ENCODE measurements around the gene PCDHGB6. TPM values are rescaled to one million over a fixed set of nuclear protein-coding genes. Genes with fewer than 3 reads are reported as not detected.

The PCDHGB6 gene
- total and polyA plus RNA-seq, 2 experiments from 2014 or later: 2.8 to 8.1 TPM

DNA sequence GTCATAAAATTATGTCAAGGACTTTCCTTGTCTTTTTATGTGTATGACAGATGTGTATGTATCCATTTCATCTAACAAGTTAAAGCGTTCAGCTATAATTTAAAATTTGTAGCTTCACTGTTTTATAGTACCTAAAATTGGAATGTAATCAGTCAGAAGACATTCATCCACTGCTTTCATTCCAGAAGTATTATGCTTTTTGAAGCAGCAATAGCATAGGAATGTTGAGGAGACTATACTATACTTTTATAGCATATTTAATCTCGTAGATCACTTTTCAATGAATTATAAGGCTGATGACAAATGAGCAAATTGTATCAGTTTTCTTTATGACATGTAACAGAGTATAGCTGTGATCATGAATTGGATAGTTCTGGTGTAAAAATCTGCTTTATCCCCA, 29.4 kb downstream of the PCDHGB6 start:
- H3K27me3 ChIP-seq (ENCODE audit: insufficient read depth): no peaks in the 10 kb centered on the region
- H3K4me2 ChIP-seq: no peak overlapping the region
- TF ChIP-seq, protein P1, sequence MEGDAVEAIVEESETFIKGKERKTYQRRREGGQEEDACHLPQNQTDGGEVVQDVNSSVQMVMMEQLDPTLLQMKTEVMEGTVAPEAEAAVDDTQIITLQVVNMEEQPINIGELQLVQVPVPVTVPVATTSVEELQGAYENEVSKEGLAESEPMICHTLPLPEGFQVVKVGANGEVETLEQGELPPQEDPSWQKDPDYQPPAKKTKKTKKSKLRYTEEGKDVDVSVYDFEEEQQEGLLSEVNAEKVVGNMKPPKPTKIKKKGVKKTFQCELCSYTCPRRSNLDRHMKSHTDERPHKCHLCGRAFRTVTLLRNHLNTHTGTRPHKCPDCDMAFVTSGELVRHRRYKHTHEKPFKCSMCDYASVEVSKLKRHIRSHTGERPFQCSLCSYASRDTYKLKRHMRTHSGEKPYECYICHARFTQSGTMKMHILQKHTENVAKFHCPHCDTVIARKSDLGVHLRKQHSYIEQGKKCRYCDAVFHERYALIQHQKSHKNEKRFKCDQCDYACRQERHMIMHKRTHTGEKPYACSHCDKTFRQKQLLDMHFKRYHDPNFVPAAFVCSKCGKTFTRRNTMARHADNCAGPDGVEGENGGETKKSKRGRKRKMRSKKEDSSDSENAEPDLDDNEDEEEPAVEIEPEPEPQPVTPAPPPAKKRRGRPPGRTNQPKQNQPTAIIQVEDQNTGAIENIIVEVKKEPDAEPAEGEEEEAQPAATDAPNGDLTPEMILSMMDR (conservative IDR thresholded peaks at IDR 0.05; ENCODE audit: low read depth in 2 of 2): no peak
- TF ChIP-seq EZH2 (IDR thresholded peaks at IDR 0.05; ENCODE audit: low read depth, unreplicated experiment) (no peak), NANOG (IDR thresholded peaks at IDR 0.05; ENCODE audit: borderline replicate concordance) (no peak), CREB1 (CRISPR knock-in tag; IDR thresholded peaks at IDR 0.05; ENCODE audit: low read depth) (no peak), POLR2AphosphoS5 (IDR thresholded peaks at IDR 0.05; ENCODE audit: low read depth) (no peak), EZH2phosphoT487 (IDR thresholded peaks at IDR 0.05; ENCODE audit: unreplicated experiment) (no peak), ZNF114 (CRISPR knock-in tag; IDR thresholded peaks at IDR 0.05) (no peak), STAT1 (IDR thresholded peaks at IDR 0.05; ENCODE audit: unreplicated experiment) (no peak), JUNB (IDR thresholded peaks at IDR 0.05; ENCODE audit: unreplicated experiment) (no peak), ZNF331 (CRISPR knock-in tag; IDR thresholded peaks at IDR 0.05; ENCODE audit: low read depth) (no peak)
- TF ChIP-seq, protein P2, sequence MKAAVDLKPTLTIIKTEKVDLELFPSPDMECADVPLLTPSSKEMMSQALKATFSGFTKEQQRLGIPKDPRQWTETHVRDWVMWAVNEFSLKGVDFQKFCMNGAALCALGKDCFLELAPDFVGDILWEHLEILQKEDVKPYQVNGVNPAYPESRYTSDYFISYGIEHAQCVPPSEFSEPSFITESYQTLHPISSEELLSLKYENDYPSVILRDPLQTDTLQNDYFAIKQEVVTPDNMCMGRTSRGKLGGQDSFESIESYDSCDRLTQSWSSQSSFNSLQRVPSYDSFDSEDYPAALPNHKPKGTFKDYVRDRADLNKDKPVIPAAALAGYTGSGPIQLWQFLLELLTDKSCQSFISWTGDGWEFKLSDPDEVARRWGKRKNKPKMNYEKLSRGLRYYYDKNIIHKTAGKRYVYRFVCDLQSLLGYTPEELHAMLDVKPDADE (IDR thresholded peaks at IDR 0.05): no peak
- TF ChIP-seq, protein P3, sequence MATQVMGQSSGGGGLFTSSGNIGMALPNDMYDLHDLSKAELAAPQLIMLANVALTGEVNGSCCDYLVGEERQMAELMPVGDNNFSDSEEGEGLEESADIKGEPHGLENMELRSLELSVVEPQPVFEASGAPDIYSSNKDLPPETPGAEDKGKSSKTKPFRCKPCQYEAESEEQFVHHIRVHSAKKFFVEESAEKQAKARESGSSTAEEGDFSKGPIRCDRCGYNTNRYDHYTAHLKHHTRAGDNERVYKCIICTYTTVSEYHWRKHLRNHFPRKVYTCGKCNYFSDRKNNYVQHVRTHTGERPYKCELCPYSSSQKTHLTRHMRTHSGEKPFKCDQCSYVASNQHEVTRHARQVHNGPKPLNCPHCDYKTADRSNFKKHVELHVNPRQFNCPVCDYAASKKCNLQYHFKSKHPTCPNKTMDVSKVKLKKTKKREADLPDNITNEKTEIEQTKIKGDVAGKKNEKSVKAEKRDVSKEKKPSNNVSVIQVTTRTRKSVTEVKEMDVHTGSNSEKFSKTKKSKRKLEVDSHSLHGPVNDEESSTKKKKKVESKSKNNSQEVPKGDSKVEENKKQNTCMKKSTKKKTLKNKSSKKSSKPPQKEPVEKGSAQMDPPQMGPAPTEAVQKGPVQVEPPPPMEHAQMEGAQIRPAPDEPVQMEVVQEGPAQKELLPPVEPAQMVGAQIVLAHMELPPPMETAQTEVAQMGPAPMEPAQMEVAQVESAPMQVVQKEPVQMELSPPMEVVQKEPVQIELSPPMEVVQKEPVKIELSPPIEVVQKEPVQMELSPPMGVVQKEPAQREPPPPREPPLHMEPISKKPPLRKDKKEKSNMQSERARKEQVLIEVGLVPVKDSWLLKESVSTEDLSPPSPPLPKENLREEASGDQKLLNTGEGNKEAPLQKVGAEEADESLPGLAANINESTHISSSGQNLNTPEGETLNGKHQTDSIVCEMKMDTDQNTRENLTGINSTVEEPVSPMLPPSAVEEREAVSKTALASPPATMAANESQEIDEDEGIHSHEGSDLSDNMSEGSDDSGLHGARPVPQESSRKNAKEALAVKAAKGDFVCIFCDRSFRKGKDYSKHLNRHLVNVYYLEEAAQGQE (IDR thresholded peaks at IDR 0.05; ENCODE audit: unreplicated experiment): no peak
- TF ChIP-seq, protein P4, sequence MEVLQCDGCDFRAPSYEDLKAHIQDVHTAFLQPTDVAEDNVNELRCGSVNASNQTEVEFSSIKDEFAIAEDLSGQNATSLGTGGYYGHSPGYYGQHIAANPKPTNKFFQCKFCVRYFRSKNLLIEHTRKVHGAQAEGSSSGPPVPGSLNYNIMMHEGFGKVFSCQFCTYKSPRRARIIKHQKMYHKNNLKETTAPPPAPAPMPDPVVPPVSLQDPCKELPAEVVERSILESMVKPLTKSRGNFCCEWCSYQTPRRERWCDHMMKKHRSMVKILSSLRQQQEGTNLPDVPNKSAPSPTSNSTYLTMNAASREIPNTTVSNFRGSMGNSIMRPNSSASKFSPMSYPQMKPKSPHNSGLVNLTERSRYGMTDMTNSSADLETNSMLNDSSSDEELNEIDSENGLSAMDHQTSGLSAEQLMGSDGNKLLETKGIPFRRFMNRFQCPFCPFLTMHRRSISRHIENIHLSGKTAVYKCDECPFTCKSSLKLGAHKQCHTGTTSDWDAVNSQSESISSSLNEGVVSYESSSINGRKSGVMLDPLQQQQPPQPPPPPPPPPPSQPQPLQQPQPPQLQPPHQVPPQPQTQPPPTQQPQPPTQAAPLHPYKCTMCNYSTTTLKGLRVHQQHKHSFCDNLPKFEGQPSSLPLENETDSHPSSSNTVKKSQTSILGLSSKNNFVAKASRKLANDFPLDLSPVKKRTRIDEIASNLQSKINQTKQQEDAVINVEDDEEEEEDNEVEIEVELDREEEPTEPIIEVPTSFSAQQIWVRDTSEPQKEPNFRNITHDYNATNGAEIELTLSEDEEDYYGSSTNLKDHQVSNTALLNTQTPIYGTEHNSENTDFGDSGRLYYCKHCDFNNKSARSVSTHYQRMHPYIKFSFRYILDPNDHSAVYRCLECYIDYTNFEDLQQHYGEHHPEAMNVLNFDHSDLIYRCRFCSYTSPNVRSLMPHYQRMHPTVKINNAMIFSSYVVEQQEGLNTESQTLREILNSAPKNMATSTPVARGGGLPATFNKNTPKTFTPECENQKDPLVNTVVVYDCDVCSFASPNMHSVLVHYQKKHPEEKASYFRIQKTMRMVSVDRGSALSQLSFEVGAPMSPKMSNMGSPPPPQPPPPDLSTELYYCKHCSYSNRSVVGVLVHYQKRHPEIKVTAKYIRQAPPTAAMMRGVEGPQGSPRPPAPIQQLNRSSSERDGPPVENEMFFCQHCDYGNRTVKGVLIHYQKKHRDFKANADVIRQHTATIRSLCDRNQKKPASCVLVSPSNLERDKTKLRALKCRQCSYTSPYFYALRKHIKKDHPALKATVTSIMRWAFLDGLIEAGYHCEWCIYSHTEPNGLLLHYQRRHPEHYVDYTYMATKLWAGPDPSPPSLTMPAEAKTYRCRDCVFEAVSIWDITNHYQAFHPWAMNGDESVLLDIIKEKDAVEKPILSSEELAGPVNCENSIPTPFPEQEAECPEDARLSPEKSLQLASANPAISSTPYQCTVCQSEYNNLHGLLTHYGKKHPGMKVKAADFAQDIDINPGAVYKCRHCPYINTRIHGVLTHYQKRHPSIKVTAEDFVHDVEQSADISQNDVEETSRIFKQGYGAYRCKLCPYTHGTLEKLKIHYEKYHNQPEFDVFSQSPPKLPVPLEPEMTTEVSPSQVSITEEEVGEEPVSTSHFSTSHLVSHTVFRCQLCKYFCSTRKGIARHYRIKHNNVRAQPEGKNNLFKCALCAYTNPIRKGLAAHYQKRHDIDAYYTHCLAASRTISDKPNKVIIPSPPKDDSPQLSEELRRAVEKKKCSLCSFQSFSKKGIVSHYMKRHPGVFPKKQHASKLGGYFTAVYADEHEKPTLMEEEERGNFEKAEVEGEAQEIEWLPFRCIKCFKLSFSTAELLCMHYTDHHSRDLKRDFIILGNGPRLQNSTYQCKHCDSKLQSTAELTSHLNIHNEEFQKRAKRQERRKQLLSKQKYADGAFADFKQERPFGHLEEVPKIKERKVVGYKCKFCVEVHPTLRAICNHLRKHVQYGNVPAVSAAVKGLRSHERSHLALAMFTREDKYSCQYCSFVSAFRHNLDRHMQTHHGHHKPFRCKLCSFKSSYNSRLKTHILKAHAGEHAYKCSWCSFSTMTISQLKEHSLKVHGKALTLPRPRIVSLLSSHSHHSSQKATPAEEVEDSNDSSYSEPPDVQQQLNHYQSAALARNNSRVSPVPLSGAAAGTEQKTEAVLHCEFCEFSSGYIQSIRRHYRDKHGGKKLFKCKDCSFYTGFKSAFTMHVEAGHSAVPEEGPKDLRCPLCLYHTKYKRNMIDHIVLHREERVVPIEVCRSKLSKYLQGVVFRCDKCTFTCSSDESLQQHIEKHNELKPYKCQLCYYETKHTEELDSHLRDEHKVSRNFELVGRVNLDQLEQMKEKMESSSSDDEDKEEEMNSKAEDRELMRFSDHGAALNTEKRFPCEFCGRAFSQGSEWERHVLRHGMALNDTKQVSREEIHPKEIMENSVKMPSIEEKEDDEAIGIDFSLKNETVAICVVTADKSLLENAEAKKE (CRISPR knock-in tag; IDR thresholded peaks at IDR 0.05): no peak
- DNase-seq (ENCODE audit: low spot score) (no peak), ATAC-seq (no peak)
- H3F3A ChIP-seq (replicated peaks; ENCODE audit: low read depth): no peaks in the 10 kb centered on the region
- Mint-ChIP-seq H3K27ac (no peak overlapping the region), H3K4me3 (no peak overlapping the region), H3K36me3 (ENCODE audit: low read depth) (peaks cover 30% of the 10 kb centered on the region), H3K27me3 (ENCODE audit: insufficient read depth, low read depth, poor library complexity) (no peaks in the 10 kb centered on the region), H3K9me3 (peaks cover 33% of the 10 kb centered on the region), H3K4me1 (peaks cover 9% of the 10 kb centered on the region)
- no peak overlapping the region for H3K27ac ChIP-seq (ENCODE audit: low read depth)
- H4K20me1 ChIP-seq (replicated peaks; ENCODE audit: insufficient read depth): no peaks in the 10 kb centered on the region; the same call in 1 of the 2 replicates
- peaks cover 10% of the 10 kb centered on the region for H3K4me1 ChIP-seq (ENCODE audit: insufficient read depth)
- H3K9me2 ChIP-seq (ENCODE audit: insufficient read depth): no peaks in the 10 kb centered on the region
- no peak overlapping the region for H3K4me3 ChIP-seq
- no peaks in the 10 kb centered on the region for H3K36me3 ChIP-seq (ENCODE audit: insufficient read depth)
- no peak overlapping the region for H2AFZ ChIP-seq
- no peaks in the 10 kb centered on the region for H3K79me2 ChIP-seq (replicated peaks; ENCODE audit: insufficient read depth)

All from GM23338 (cell line).